Mesodermal cell (in vitro differentiated cells): ENCODE data around the gene DNMBP.

Experiments
- H3K27ac ChIP-seq: 2 replicates; pipeline ENCODE4 v1.7.0; 2013; ENCODE audit warnings: mild to moderate bottlenecking, low read depth, low read length, moderate library complexity; ENCODE audit not compliant: severe bottlenecking
- H3K36me3 ChIP-seq: 2 replicates; pipeline ENCODE4 v1.7.1; 2013; ENCODE audit warnings: mild to moderate bottlenecking, low read length, moderate library complexity; ENCODE audit not compliant: control insufficient read depth, insufficient read depth
- H3K4me1 ChIP-seq: one replicate; pipeline ENCODE4 v1.7.1; 2013; ENCODE audit warnings: mild to moderate bottlenecking, low read length; ENCODE audit not compliant: insufficient read depth, control insufficient read depth, poor library complexity, severe bottlenecking
- H3K4me3 ChIP-seq: 2 replicates; pipeline ENCODE4 v1.7.0; 2013; ENCODE audit warnings: low read length, control low read depth, mild to moderate bottlenecking; ENCODE audit not compliant: insufficient read depth, poor library complexity, severe bottlenecking; ENCODE audit errors: extremely low read depth
- H3K9me3 ChIP-seq: 2 replicates; pipeline ENCODE4 v1.7.1; 2013; ENCODE audit warnings: mild to moderate bottlenecking, low read length, moderate library complexity; ENCODE audit not compliant: control insufficient read depth
- WGBS, 2 experiments: methylation state at CpG; one replicate each; pipeline ENCODE4 v1.1.5; 2013; ENCODE audit warnings: missing lambda C conversion rate in 2 of 2; ENCODE audit not compliant: insufficient coverage in 2 of 2; 5-methylcytosine and 5-hydroxymethylcytosine counted together

DNMBP gene

DNA sequence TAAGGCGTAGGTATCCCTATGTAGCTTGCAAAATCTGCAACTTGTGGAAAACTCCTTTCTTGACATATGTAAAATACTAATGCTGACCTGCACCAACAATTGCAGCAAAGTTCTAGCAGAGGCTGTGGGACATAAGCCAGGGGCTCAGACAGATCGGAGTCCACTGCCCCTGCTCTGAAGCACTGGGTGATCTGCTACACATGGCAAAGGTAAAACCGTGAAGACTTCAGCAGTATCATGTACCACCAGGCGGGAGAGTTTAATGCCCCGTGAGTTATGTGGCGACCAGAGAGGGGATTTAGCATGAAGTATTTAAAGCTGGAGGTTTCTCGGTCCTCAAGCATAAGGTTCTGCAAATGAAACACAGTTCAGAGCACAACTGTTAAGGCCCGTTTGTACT lies 150.9 kb downstream of the DNMBP start:
- 92 to 96% methylated on average over 6 to 7 of the region's 8 CpGs for WGBS, 2 experiments
- Histone ChIP-seq H3K4me3 (no peak overlapping the region), H3K4me1 (no peaks in the 10 kb centered on the region), H3K36me3 (no peaks in the 10 kb centered on the region), H3K27ac (no peak overlapping the region), H3K9me3 (no peaks in the 10 kb centered on the region)

GRCh38 chr10:99855479-99856071 lies 154.2 kb downstream of the DNMBP start:
- WGBS, 2 experiments, result 100% methylated on average over 1 to 3 of the region's 8 CpGs
- no peak overlapping the region for H3K4me3 ChIP-seq
- no peaks in the 10 kb centered on the region for H3K4me1 ChIP-seq
- H3K27ac ChIP-seq, result no peak overlapping the region
- H3K9me3 ChIP-seq, result no peaks in the 10 kb centered on the region
- H3K36me3 ChIP-seq, result no peaks in the 10 kb centered on the region

DNA sequence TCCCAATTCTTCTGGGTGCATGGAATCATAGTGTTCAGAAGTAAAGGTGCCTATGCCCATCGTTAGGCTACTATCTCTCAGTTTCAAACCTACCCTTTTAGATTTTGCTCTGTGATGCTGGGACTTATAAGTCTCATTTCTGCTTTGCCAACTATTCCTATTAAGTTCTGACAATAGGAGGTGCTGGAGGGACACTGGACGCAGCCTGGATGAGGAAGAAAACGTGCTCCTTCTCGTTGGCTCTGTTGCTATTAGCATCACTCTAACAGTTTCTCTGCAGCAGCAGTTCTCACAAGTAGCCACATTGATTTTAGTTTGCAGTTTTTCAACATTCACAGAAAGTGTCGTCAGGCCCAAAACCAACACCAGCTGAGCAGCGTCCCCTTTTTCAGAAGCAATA lies 154.9 kb downstream of the DNMBP start:
- Histone ChIP-seq H3K4me3 (no peak overlapping the region), H3K4me1 (no peaks in the 10 kb centered on the region), H3K36me3 (no peaks in the 10 kb centered on the region), H3K27ac (no peak overlapping the region), H3K9me3 (no peaks in the 10 kb centered on the region)
- 52 to 57% methylated on average over 4 to 5 of the region's 6 CpGs for WGBS, 2 experiments

DNA sequence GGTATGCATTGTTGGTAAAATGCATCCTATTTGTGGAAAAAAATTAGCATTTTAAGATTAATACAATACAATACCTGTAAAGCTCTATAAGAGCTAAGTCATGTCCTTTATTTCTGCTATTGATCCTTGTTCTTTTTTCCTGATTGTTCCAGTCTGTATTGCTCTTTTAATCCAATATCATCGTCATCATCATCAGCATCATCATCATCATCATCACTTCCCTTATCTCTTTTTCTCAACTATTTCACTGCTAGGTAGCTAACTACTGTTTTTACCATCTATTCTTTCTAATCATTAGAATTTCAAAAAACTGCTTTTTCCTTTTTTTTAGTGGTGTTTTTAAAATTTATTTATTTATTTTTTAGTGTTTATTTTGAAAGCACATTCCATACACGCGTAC lies 156.1 kb downstream of the DNMBP start:
- Histone ChIP-seq H3K9me3 (no peaks in the 10 kb centered on the region), H3K4me1 (no peaks in the 10 kb centered on the region), H3K4me3 (no peak overlapping the region), H3K27ac (no peak overlapping the region), H3K36me3 (no peaks in the 10 kb centered on the region)
- WGBS, 2 experiments, result 100% methylated on average over 1 of the region's 3 CpGs

GRCh38 chr10:99852481-99853213 lies 157.1 kb downstream of the DNMBP start:
- H3K4me1 ChIP-seq, result no peaks in the 10 kb centered on the region
- no peaks in the 10 kb centered on the region for H3K36me3 ChIP-seq
- no peak overlapping the region for H3K4me3 ChIP-seq
- H3K27ac ChIP-seq, result no peak overlapping the region
- no peaks in the 10 kb centered on the region for H3K9me3 ChIP-seq
- 38% methylated on average over 2 of the region's 3 CpGs; no CpG with 5 or more reads in 1 of the 2 experiments for WGBS, 2 experiments

DNA sequence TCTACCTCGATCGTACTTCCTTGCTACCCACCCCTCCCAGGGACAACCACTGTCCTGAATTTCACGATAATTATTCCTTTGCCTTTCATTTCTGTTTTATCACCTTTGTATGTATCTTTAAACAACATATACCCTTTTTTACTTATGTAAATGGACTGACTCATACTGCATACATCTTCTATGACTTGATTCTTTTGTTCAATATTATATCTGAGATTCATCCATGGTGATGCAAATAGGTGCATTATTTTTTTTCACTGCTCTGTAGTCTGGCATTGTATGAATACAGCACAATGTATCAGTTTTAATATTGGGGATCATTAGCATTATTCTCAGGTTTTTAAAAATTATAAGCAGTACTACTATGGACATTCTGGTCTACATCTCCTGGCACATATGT lies 157.9 kb downstream of the DNMBP start:
- H3K4me3 ChIP-seq, result no peak overlapping the region
- no peaks in the 10 kb centered on the region for H3K36me3 ChIP-seq
- no peaks in the 10 kb centered on the region for H3K9me3 ChIP-seq
- no peak overlapping the region for H3K27ac ChIP-seq
- 87 to 100% methylated on average over 2 of the region's 3 CpGs for WGBS, 2 experiments
- no peaks in the 10 kb centered on the region for H3K4me1 ChIP-seq

DNA sequence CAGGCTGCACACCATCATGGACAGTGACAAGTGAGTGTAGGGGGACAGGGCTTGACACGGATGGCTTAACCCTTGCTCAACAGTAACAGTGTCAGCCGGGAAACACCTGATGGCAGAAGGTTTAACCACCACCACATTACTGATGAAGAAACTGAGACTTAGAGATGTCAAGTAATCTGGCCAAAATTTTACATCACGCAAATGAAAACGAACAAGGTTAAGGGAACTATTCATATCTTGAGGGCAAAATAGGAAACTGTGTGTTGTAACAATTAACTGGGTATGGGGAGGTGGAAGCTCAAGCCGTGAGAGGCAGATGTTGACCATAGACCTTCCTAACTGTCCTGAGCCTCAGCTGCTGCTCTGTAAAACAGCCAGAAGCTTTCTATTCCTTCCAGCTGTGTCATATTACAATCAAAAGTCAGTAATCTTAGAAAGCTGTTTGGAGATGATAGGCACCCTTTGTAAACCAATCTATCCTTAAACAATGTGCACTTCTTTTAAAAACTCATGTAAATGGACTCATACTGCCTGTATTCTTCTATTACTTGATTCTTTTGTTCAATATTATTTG lies 158.9 kb downstream of the DNMBP start:
- Histone ChIP-seq H3K27ac (no peak overlapping the region), H3K36me3 (no peaks in the 10 kb centered on the region), H3K4me3 (no peak overlapping the region), H3K9me3 (no peaks in the 10 kb centered on the region), H3K4me1 (peaks cover 3% of the 10 kb centered on the region)
- 90 to 100% methylated on average over 3 to 4 of the region's 5 CpGs for WGBS, 2 experiments

GRCh38 chr10:99850021-99850766 lies 159.6 kb downstream of the DNMBP start:
- 77 to 81% methylated on average over 10 of the region's 11 CpGs for WGBS, 2 experiments
- H3K36me3 ChIP-seq, result no peaks in the 10 kb centered on the region
- H3K9me3 ChIP-seq, result no peaks in the 10 kb centered on the region
- H3K4me1 ChIP-seq, result peaks cover 3% of the 10 kb centered on the region
- no peak overlapping the region for H3K4me3 ChIP-seq
- H3K27ac ChIP-seq, result no peak overlapping the region

DNA sequence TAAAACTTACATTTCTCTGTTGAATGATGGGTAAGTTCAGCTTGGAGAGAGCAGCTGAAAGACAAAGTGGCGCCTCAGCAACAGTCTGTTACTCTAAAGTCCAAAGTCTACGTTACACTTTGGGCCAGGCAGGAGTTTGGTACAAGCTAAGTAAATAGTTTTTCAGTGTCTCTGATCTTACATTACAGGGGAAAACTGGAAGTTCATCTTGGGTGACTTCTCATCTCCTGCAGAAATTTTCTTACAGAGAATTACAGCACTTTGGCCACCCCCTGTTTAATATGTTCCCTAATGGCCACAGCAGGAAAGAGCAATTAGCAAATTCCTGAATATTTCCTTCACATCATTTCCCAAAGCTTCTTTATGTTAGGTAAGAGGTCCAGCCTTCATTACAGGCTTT lies 160.2 kb downstream of the DNMBP start:
- WGBS, 2 experiments, result 90 to 100% methylated on average over 1 to 2 of the region's 2 CpGs
- Histone ChIP-seq H3K36me3 (no peaks in the 10 kb centered on the region), H3K4me1 (peaks cover 3% of the 10 kb centered on the region), H3K9me3 (no peaks in the 10 kb centered on the region), H3K27ac (no peak overlapping the region), H3K4me3 (no peak overlapping the region)

GRCh38 chr10:99849057-99849456 lies 160.7 kb downstream of the DNMBP start:
- Histone ChIP-seq H3K4me3 (no peak overlapping the region), H3K27ac (no peak overlapping the region), H3K36me3 (no peaks in the 10 kb centered on the region), H3K4me1 (peaks cover 3% of the 10 kb centered on the region), H3K9me3 (no peaks in the 10 kb centered on the region)
- WGBS, 2 experiments, result 94 to 100% methylated on average over 7 of the region's 7 CpGs
